Peyer's patch (tissue), 4 donors: ENCODE data around the gene RIPK4.

Experiments
- POLR2A ChIP-seq, 2 donors: fragments of 450-650 bp; IDR thresholded peaks; one replicate each; pipeline ENCODE4 v1.5.1; 2017; ENCODE audit warnings: antibody characterized with exemption in 2 of 2, mild to moderate bottlenecking in 2 of 2, moderate library complexity in 2 of 2
- TF ChIP-seq, protein P1 (sequence below), 6 experiments: fragments of 450-650 bp in 4 of 6; fragments of 200-600 bp in 2 of 6; sonication (generic) in 1 of 6; IDR thresholded peaks; one replicate each; pipeline ENCODE4 v1.5.1; 2017 to 2019; ENCODE audit warnings: antibody characterized with exemption in 6 of 6, mild to moderate bottlenecking in 3 of 6, moderate library complexity in 1 of 6

DNA sequence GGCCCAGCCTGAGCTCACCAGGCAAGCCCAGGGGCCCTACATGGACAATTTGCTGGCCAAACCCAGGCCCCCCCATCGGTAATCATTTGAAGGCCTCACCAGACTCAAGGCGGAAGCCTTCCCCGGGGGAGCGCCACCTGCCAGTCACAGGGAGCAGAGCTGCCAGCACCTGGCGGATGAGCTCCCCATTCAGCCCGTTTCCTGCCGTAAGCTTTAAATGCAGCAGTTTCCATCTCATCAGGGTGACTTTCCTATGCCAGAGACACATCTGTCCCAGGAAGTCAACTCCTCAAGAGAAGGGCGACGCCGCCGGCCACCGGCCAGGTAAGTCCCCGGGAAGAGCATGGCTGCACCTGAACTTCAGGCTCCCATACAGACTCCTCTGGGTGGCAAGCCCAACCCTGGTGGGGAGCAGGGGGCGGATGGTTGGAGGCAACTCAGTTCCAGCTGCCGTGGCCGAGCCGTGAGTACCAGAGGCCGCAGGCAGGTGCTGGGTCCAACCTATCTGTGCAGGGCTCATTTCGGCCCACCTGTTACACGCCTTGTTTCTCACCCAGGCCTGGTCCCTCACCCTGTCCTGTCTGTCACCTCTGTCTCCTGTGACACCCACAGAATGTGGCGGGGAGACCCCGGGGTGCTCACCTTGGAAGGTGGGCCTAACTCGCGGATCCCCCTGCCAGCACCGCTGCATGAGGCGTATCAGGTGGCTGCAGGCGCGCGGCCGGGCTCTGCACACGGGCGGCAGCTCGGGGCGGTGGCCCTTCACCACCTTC lies 20.7 kb downstream of the RIPK4 start:
- no peak for TF ChIP-seq POLR2A (IDR thresholded peaks at IDR 0.05)
- TF ChIP-seq, protein P1, sequence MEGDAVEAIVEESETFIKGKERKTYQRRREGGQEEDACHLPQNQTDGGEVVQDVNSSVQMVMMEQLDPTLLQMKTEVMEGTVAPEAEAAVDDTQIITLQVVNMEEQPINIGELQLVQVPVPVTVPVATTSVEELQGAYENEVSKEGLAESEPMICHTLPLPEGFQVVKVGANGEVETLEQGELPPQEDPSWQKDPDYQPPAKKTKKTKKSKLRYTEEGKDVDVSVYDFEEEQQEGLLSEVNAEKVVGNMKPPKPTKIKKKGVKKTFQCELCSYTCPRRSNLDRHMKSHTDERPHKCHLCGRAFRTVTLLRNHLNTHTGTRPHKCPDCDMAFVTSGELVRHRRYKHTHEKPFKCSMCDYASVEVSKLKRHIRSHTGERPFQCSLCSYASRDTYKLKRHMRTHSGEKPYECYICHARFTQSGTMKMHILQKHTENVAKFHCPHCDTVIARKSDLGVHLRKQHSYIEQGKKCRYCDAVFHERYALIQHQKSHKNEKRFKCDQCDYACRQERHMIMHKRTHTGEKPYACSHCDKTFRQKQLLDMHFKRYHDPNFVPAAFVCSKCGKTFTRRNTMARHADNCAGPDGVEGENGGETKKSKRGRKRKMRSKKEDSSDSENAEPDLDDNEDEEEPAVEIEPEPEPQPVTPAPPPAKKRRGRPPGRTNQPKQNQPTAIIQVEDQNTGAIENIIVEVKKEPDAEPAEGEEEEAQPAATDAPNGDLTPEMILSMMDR (IDR thresholded peaks at IDR 0.05), result no peak
